GM12872 (cell line): ENCODE data around the gene ZNF71.

Experiments
- TF ChIP-seq, protein P1 (sequence below): IDR thresholded peaks from 3 replicates; pipeline ENCODE4 v1.5.1; 2011; ENCODE audit warnings: low read depth, mild to moderate bottlenecking, low read length, moderate library complexity; ENCODE audit not compliant: insufficient read depth

Gene ZNF71

GRCh38 chr19:56573914-56574313, 21.2 kb upstream of the ZNF71 start:
- TF ChIP-seq, protein P1, sequence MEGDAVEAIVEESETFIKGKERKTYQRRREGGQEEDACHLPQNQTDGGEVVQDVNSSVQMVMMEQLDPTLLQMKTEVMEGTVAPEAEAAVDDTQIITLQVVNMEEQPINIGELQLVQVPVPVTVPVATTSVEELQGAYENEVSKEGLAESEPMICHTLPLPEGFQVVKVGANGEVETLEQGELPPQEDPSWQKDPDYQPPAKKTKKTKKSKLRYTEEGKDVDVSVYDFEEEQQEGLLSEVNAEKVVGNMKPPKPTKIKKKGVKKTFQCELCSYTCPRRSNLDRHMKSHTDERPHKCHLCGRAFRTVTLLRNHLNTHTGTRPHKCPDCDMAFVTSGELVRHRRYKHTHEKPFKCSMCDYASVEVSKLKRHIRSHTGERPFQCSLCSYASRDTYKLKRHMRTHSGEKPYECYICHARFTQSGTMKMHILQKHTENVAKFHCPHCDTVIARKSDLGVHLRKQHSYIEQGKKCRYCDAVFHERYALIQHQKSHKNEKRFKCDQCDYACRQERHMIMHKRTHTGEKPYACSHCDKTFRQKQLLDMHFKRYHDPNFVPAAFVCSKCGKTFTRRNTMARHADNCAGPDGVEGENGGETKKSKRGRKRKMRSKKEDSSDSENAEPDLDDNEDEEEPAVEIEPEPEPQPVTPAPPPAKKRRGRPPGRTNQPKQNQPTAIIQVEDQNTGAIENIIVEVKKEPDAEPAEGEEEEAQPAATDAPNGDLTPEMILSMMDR = no peak

DNA sequence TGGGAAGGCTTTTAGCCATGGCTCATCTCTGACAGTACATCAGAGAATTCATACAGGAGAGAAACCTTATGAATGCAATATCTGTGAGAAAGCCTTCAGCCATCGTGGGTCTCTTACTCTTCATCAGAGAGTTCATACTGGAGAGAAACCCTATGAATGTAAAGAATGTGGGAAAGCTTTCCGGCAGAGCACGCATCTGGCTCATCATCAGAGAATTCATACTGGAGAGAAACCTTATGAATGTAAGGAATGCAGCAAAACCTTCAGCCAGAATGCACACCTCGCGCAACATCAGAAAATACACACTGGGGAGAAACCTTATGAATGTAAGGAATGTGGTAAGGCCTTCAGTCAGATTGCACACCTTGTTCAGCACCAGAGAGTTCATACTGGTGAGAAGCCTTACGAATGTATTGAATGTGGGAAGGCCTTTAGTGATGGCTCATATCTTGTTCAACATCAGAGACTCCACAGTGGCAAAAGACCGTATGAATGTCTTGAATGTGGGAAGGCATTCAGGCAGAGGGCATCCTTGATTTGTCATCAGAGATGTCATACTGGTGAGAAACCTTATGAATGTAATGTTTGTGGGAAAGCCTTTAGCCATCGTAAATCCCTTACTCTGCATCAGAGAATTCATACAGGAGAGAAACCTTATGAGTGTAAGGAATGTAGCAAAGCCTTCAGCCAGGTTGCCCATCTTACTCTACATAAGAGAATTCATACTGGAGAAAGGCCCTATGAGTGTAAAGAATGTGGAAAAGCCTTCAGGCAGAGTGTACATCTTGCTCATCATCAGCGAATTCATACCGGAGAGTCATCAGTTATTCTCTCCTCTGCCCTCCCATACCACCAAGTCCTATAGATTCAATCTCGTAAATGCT, 17.1 kb upstream of the ZNF71 start:
- TF ChIP-seq, protein P1 = no peak

DNA sequence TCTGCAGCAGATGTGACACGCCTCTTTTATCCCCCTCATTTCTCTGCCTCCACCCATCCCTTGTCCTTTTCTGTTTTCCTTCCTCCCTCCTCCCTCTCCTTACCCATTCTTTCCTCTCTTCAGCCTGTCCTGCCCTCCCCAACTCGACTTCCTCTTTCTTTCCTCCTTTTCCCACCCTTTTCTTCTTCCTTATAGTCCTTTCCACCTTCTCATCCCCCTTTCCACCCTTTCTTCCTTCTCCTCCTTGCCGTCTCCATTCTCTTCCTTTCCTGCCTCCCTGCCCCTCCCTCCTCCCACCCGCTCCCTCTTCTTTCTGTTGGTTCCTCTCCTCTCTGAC, 688 bp upstream of the ZNF71 start:
- TF ChIP-seq, protein P1 = no peak

DNA sequence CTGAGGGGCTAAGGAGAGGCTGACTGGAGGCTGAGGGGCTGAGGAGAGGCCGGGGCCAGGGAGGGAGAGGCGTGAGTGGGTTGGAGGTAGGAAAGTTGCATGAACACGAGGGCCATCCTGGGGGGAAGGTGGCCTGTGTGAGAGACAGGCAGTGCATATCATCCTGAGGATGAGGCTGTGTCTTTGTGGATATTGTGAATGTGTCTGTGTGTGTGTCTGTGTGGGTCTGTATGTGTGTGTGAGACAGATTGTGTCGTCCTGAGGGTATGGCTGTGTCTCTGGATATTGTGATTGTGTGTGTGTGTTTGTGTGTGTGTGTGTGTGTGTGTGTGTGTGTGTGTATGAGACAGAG, 422 bp downstream of the ZNF71 start:
- TF ChIP-seq, protein P1 = no peak

DNA sequence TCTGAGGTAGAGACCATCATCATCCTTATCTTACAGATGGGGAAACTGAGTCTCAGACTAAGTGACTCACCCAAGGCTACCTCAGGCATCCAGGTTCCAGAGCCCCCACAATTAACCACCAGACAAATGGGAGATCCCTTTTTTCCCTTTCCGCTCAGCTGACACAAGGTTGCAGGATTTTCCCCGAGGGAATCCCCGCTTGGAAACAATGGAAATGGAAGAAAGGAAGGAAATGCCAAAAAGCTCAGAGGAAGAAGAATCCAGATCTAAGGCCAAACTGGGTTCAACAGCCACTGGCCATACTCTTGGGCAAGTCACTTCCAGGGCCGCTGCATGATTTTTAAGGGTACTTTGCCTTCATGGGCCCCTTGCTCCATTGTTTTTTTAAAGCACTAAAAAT, 1.6 kb downstream of the ZNF71 start:
- TF ChIP-seq, protein P1 = no peak

DNA sequence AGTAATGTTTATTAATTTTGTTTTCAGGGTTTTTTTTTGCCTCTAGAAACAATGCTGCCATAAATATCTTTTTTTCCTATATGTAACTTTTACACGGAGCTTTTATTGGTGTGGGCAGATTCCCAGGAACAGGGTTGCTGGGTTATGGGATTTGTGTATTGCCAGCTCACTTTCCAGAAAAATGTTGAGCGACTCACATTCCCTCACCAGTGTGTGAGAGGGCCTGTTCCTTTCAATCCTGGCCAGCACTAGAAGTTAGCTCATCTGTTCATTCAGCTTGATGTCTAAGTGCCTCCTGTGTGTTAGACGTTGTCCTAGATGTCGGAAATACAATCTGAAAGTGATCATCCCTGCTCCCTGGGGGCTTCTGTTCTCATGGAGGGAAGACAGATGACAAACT, 2.6 kb downstream of the ZNF71 start:
- TF ChIP-seq, protein P1 = no peak

DNA sequence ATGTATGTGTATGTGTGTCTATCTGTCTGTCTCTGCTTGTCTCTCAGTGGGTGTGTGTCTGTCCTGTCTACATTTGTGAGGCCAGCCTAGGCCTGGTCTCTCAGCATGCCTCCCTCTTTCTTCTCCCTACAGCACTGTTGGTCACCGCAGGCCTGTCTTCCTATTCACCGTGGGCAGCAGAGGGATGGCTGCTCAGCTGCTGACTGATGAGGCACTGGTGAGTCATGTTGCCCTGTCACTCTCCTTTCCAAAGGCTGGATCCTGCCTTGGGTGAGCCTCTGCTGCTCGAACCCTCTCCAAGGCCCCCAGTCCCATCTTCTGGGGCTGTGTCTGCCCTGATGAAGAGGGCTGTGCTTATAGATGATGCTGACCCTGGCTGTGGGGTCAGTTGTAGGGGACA, 6.3 kb downstream of the ZNF71 start:
- TF ChIP-seq, protein P1 = no peak
